ENCODE results near the gene UBE2E3.
A peak's percentile ranks its signal among the peaks of the same experiment; 100 is the strongest.
"Not testable (repeated sequence)": the region's sequence is repeated elsewhere in the genome, so short reads cannot be mapped to it uniquely, and the experiment has no call there.

The UBE2E3 gene

GRCh38 chr2:181073896-181074295 lies 93.5 kb downstream of the UBE2E3 start:
- no peak for DNase-seq

- DNase-seq: no peak
These were observed 94.1 kb downstream of the UBE2E3 start for GRCh38 chr2:181074457-181074856.

GRCh38 chr2:181076658-181077057 lies 96.3 kb downstream of the UBE2E3 start:
- DNase-seq: no peak

GRCh38 chr2:181077128-181077709 lies 96.8 kb downstream of the UBE2E3 start:
- DNase-seq: peak in 1 of 51 donors; percentile 1

GRCh38 chr2:181083140-181083539 lies 102.7 kb downstream of the UBE2E3 start:
- no peak for DNase-seq

DNA sequence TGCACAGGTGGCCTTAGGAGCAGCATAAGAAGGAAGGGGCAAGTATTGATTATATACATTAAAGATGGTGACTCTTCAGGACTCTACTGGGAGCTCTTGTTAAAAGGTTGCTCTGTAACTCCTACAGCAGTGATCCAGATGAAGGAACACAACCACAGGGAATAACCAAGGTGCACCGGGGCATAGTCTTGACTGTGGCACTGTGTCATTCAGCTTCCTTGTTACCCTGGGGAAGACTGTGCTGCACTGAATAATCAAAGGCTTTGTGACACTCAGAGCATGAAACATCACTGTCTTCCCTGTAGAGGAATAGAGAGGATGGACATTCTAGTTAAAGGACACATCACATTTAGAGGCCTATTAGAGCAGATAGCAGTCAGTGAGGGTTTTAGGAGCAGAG lies 105.3 kb downstream of the UBE2E3 start:
- no peak for DNase-seq

DNA sequence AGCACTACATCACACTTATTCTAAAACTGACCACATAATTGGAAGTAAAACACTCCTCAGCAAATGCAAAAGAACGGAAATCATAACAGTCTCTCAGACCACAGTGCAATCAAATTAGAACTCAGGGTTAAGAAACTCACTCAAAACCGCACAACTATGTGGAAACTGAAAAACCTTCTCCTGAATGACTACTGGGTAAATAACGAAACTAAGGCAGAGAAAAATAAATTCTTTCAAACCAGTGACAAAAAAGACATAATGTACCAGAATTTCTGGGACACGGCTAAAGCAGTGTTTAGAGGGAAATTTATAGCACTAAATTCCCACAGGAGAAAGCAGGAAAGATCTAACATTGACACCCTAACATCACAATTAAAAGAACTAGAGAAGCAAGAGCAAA lies 111.5 kb downstream of the UBE2E3 start:
- not testable (repeated sequence) for DNase-seq

DNA sequence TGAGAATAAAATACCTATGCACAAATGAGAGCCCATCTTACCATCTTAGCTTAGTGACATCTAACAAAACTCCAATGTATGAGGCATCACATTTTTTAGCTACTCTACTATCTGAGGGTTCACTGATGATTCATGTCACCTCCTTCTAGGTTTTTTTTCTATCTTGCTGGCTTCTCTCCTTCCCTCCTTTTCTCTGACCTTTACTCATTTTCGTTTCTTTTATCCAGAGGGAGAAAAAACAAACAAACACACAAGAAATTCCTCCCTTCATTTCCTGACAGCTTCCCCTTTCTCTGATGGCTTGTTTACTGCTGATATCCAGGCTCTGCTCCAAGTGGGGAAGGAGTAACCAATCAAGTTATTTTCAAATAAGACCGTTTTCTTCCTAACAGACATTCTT lies 115.1 kb downstream of the UBE2E3 start:
- no peak for DNase-seq

GRCh38 chr2:181103659-181104058 lies 123.3 kb downstream of the UBE2E3 start:
- no peak for DNase-seq

DNA sequence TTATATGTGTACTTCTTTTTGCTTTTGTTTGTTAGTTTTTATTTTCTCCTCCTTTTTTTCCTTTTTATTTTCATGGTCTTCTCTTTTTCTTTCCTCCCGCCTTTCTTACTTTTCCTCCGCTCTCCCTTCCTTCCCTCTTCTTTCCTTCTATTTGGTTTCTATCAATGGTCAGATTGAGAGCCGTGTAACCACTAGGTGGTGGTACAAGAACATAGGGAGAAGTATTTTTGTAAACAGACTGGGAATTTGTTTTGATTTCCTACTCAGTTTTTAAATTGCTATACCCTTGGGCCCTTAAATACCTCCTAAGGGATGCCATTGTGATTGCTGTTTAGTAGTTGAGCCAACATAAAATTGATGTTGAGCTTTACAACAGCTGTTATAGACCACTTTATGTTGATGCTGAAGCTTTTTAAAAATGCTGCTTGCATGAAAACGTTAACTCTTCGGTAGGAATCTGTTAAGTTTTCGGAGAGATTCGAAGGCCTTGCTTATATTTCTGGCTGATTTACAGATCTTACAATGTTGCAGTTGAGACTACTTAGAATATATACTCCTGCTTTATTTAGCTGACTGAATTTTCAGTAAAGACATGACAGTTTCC lies 124.2 kb downstream of the UBE2E3 start:
- DNase-seq: peak in 3 of 51 donors; percentile 8 to 11 (median 9)

- no peak for DNase-seq
These were observed 125.2 kb downstream of the UBE2E3 start for GRCh38 chr2:181105562-181105961.

- DNase-seq: no peak
These were observed 125.8 kb downstream of the UBE2E3 start for GRCh38 chr2:181106229-181106628.

DNA sequence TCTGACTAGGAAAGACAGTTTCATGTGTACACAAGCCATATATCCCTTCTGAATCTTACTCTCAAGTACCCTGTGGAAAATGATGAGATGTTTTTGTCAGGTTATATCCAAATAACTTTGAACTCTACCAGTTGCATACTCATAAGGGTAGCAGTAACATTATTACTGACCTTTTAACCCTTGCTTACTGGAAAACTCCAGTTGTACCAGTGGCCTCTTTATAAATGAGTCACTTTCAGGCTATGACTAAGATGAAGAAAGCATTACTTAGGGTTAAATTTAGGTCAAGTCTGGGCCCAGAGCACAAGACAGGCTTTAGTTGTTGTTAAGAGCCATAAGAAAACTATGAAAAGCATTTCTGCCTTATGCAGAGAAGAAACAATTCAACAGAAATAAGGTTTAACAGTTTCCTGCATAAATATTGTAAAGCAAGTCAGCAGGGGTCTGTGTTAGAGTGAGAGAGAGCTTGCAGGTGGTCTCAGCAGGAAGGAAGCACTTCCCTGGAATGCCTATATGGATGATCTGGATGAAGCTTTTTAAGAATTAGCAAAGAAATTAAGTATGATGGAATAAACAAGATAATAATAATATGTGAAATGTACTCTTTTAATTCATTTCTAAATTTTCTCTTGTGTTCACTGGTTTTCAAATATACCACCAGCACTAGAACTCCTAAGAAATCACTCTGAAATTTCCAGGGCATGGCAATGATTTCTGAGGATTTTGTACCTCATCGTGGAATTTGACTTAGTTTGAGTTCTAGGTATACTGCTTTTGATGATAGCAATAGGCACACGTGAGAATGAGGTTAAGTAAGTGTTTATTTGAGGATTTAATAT lies 126.6 kb downstream of the UBE2E3 start:
- no peak for DNase-seq

- no peak for DNase-seq
These were observed 127.2 kb downstream of the UBE2E3 start for GRCh38 chr2:181107628-181107945.

- no peak for DNase-seq
These were observed 130.7 kb downstream of the UBE2E3 start for GRCh38 chr2:181111059-181111458.

- DNase-seq: no peak
These were observed 132.5 kb downstream of the UBE2E3 start for GRCh38 chr2:181112916-181113315.

Measured in hypothalamus (tissue), 51 donors.